Colonic mucosa (tissue), 4 donors: ENCODE results near the gene OMD. TPM values are rescaled to one million over a fixed set of nuclear protein-coding genes. Genes with fewer than 3 reads are reported as not detected.

Source experiments
- DNase-seq: peaks from one replicate; pipeline ENCODE4 v3.0.0-alpha.2; 2020
- H3K27ac ChIP-seq: fragments of 200-600 bp; one replicate; pipeline ENCODE4 v1.8.0; 2021
- H3K27me3 ChIP-seq: fragments of 200-600 bp; one replicate; pipeline ENCODE4 v1.8.0; 2021
- H3K36me3 ChIP-seq: fragments of 200-600 bp; one replicate; pipeline ENCODE4 v1.8.0; 2021
- H3K4me1 ChIP-seq: fragments of 200-600 bp; one replicate; pipeline ENCODE4 v1.8.0; 2021; ENCODE audit warnings: mild to moderate bottlenecking
- H3K4me3 ChIP-seq: fragments of 200-600 bp; one replicate; pipeline ENCODE4 v1.8.0; 2021
- H3K9ac ChIP-seq, 2 donors: one replicate each; pipeline ENCODE4 v1.7.0; 2013; ENCODE audit warnings: control low read depth in 2 of 2, low read depth in 2 of 2, low read length in 2 of 2
- H3K9me3 ChIP-seq: fragments of 200-600 bp; one replicate; pipeline ENCODE4 v1.8.0; 2021
- intact Hi-C: fragments of 100-400 bp; cut with DNase I; formaldehyde crosslinking; loops from one replicate; pipeline ENCODE4 v1.14.1; 2022
- total RNA-seq, 2 donors: library from RNA; stranded (reverse); fragmentation: NEBNext Ultra II Directional in 1 of 2; extraction: Animal tissue kit (Norgen Biotek cat#: 25700) in 1 of 2; gene quantifications; one replicate each; pipeline ENCODE4 v1.2.1, GENCODE V29; 2021
- TF ChIP-seq, protein P1 (sequence below): fragments of 200-600 bp; IDR thresholded peaks from one replicate; pipeline ENCODE4 v1.8.0; 2022; ENCODE audit warnings: antibody characterized with exemption, mild to moderate bottlenecking
- donor health status: healthy.
- donor health status: DM: no; HTN: no; CAD: no.
- donor health status: DM: no; HTN: no; CAD: no.

The OMD gene
- total RNA-seq, 2 donors from 2014 or later: 0.37 to 0.88 TPM

DNA sequence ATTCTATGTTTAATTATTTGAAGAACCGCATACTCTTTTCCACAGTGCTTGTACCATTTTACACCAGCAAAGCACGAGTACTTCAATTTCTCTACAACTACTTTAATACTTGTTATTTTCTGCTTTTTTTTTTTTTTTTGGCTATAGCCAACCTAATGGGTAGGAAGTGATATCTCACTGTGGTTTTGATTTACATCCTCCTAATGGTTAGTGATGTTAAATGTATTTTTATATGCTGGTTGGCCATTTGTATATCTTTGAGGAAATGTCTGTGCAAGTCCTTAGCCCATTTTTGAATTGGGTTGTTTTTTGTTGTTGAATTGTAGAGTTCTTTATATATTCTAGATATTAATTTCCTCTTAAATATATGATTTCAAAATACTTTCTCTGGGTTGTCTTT is 42.5 kb downstream of the OMD start:
- Histone ChIP-seq H3K27me3 (no peaks in the 10 kb centered on the region), H3K36me3 (no peaks in the 10 kb centered on the region), H3K27ac (no peak overlapping the region), H3K9me3 (no peaks in the 10 kb centered on the region), H3K4me3 (no peak overlapping the region), H3K4me1 (no peaks in the 10 kb centered on the region), H3K9ac (no peak overlapping the region)
- intact Hi-C loops: no loop called here
- no peak for DNase-seq
- TF ChIP-seq, protein P1, sequence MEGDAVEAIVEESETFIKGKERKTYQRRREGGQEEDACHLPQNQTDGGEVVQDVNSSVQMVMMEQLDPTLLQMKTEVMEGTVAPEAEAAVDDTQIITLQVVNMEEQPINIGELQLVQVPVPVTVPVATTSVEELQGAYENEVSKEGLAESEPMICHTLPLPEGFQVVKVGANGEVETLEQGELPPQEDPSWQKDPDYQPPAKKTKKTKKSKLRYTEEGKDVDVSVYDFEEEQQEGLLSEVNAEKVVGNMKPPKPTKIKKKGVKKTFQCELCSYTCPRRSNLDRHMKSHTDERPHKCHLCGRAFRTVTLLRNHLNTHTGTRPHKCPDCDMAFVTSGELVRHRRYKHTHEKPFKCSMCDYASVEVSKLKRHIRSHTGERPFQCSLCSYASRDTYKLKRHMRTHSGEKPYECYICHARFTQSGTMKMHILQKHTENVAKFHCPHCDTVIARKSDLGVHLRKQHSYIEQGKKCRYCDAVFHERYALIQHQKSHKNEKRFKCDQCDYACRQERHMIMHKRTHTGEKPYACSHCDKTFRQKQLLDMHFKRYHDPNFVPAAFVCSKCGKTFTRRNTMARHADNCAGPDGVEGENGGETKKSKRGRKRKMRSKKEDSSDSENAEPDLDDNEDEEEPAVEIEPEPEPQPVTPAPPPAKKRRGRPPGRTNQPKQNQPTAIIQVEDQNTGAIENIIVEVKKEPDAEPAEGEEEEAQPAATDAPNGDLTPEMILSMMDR: no peak

DNA sequence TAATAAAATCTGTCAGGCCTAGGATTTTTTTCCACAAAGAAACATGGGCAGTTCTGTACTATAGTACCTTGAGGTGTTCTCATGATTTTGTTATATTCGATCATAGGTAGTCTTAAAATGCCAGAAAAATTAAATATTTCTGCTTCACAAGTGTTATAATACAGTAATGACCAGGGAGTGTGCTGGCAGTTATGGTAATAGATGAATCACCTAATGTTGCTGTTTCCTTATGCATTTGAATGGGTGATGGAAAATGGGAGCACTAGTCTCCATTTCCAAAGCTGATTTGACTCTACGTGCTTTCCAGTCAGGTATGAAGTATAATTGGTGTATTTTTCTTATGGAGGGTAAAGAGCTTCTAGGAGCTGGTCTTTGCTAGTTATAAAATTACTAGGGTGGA is 43.7 kb downstream of the OMD start:
- TF ChIP-seq, protein P1: no peak
- Histone ChIP-seq H3K4me3 (no peak overlapping the region), H3K36me3 (no peaks in the 10 kb centered on the region), H3K9ac (no peak overlapping the region), H3K9me3 (no peaks in the 10 kb centered on the region), H3K4me1 (no peaks in the 10 kb centered on the region), H3K27ac (no peak overlapping the region), H3K27me3 (no peaks in the 10 kb centered on the region)
- intact Hi-C loops: no loop called here
- DNase-seq: no peak

DNA sequence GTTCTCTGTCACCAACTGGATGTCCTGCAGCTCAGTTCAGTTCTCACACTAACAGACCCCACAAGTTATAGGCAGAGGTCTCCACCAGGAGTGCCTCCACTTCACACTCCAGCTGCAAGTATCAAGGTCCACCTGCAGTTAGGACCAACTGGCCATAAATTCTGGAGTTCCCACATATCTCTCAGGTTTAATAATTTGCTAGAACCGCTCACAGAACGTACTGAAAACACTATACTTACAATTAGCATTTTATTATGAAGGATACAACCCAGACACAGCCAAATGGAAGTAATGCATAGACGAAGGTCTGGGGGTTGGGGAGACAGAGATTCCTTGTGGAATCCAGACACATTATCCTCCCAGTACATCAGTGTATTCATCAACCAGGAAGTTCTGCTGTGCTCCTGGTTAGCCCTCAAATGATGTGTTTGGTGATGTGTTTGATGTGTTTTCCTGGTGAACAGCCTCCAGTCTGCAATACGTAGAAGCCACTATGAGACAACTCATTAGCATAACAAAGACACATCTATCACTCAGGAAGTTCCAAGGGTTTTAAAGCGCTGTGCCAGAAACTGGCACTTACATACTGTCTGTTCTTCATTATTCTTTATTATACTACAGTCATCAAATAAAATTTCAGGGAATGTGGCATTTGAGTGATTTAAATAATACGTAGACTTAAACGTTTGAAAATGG is 45.3 kb downstream of the OMD start:
- no peak for DNase-seq
- Histone ChIP-seq H3K9ac (no peak overlapping the region), H3K9me3 (no peaks in the 10 kb centered on the region), H3K27me3 (no peaks in the 10 kb centered on the region), H3K27ac (no peak overlapping the region), H3K36me3 (no peaks in the 10 kb centered on the region), H3K4me3 (no peak overlapping the region), H3K4me1 (no peaks in the 10 kb centered on the region)
- intact Hi-C loops: no loop called here
- TF ChIP-seq, protein P1: no peak

DNA sequence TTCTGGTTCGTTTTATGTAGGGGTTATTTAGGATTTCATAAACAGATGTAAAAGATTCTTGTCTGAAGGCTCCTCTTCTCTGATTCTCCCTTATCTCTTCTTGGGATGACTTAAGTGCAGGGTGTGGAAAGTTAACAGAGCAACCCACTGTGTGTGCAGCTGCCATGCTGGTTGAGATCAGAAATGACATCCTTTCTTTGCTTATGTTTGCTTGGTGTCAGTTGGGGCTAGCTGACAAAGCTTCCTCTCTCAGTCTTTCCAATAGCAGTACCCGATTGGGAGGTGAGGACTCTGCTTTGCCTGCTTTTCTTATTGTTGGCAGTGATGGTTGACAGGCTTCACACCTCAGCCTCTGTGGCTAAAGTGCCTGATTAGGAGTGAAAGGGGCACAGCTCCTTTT is 46.4 kb downstream of the OMD start:
- H3K4me3 ChIP-seq: no peak overlapping the region

DNA sequence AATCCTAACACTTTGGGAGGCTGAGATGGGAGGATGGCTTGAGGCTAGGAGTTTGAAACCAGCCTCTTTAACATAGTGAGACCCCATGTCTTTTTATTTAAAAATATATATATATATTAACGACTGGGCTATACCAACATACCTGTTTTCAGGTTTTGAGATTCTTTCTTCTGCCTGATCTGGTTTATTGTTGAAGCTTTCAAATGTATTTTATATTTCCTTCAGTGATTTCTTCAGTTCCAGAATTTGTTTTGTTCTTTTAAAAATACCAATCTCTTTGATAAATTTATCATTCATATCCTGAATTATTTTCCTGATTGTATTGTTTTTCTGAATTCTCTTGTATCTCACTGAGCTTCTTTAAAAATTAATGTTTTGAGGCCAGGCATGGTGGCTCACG is 51.1 kb downstream of the OMD start:
- no peak for DNase-seq
- no peak overlapping the region for H3K4me3 ChIP-seq
- no peak overlapping the region for H3K27ac ChIP-seq
- no peaks in the 10 kb centered on the region for H3K4me1 ChIP-seq
- no peaks in the 10 kb centered on the region for H3K27me3 ChIP-seq
- intact Hi-C loops: no loop called here
- no peaks in the 10 kb centered on the region for H3K36me3 ChIP-seq
- TF ChIP-seq, protein P1: no peak
- H3K9me3 ChIP-seq: no peaks in the 10 kb centered on the region
- no peak overlapping the region for H3K9ac ChIP-seq

More for the DNA sequence above, 46.4 kb downstream of the OMD start:
- Histone ChIP-seq H3K4me1 (no peaks in the 10 kb centered on the region), H3K27ac (no peak overlapping the region), H3K27me3 (no peaks in the 10 kb centered on the region), H3K9ac (no peak overlapping the region), H3K36me3 (no peaks in the 10 kb centered on the region), H3K9me3 (no peaks in the 10 kb centered on the region)
- intact Hi-C loops: no loop called here
- TF ChIP-seq, protein P1: no peak
- no peak for DNase-seq
